K562 (cell line): ENCODE measurements around the gene FOXN3. TPM values are rescaled to one million over a fixed set of nuclear protein-coding genes. Genes with fewer than 3 reads are reported as not detected.

ENCODE experiments used
- ATAC-seq: fragments of 200-7000 bp; cut with Tn5 transposase; 3 replicates; pipeline ENCODE4 v1.9.1; 2020; ENCODE audit warnings: moderate library complexity
- BruUV-seq: library from RNA; stranded (reverse); fragments of 400-500 nt; replicated peaks from 2 replicates; lab custom pipeline; 2021; lab: Mats Ljungman, UMichigan
- CTCF ChIA-PET: fragments of 300-600 bp; formaldehyde crosslinking; extraction: SDS; loops from one replicate; lab custom pipeline; 2021; ENCODE audit warnings: low intra/inter-chr PET ratio; lab: Yijun Ruan, JAX
- POLR2A ChIA-PET: fragments of 300-600, 350-650 bp; sonication (Branson Sonifier 250); formaldehyde crosslinking; extraction: SDS; loops from one replicate; lab custom pipeline; 2021; ENCODE audit warnings: antibody characterized with exemption, inconsistent platforms; lab: Yijun Ruan, JAX
- DNase-seq, 4 experiments: peaks; one replicate each; pipeline versions ENCODE4 v3.0.0 to v3.0.0-alpha.2; 2011 to 2018; ENCODE audit warnings: low spot score in 3 of 4, mixed read lengths in 3 of 4; ENCODE audit errors: extremely low read depth in 1 of 4
- FAIRE-seq: peaks from 2 replicates; lab custom pipeline; 2011; peaks lifted over from hg19 to GRCh38; lab: Jason Lieb, UNC
- H2AFZ ChIP-seq: 2 replicates; pipeline ENCODE4 v1.6.0; 2011; ENCODE audit warnings: low read depth, low read length, control low read depth, inconsistent platforms
- H3K27ac ChIP-seq: fragments of 200-600 bp; 3 replicates; pipeline ENCODE4 v1.8.0; 2011; ENCODE audit warnings: low read depth, mild to moderate bottlenecking, control low read depth, inconsistent platforms, low read length, moderate library complexity, mixed read lengths; ENCODE audit errors: extremely low read depth
- H3K27me3 ChIP-seq, 2 experiments: fragments of 300-600 bp in 1 of 2; 2 replicates in 1 of 2; 3 replicates in 1 of 2; pipeline versions ENCODE4 v1.6.0 to v1.8.0; 2011; ENCODE audit warnings: inconsistent platforms in 2 of 2, low read length in 2 of 2, mild to moderate bottlenecking in 1 of 2, mixed read lengths in 1 of 2, moderate library complexity in 1 of 2; ENCODE audit not compliant: control insufficient read depth in 2 of 2, insufficient read depth in 2 of 2
- H3K36me3 ChIP-seq: fragments of 300-600 bp; 3 replicates; pipeline ENCODE4 v1.8.0; 2011; ENCODE audit warnings: mild to moderate bottlenecking, low read length, inconsistent platforms; ENCODE audit not compliant: control insufficient read depth, insufficient read depth
- H3K4me1 ChIP-seq, 2 experiments: fragments of 200-600 bp in 1 of 2; replicated peaks in 1 of 2; 2 replicates in 1 of 2; 3 replicates in 1 of 2; pipeline versions ENCODE4 v1.5.1 to v1.8.0; 2011; ENCODE audit warnings: inconsistent platforms in 2 of 2, low read length in 2 of 2, mild to moderate bottlenecking in 1 of 2, mixed read lengths in 1 of 2, moderate library complexity in 1 of 2; ENCODE audit not compliant: control insufficient read depth in 2 of 2, insufficient read depth in 2 of 2
- H3K4me2 ChIP-seq: 2 replicates; pipeline ENCODE4 v1.6.1; 2011; ENCODE audit warnings: low read length, control low read depth, inconsistent platforms, mixed read lengths; ENCODE audit not compliant: insufficient read depth
- H3K4me3 ChIP-seq: fragments of 200-600 bp; sonication (generic), shearing (Covaris generic); 2 replicates; pipeline ENCODE4 v1.5.1; 2016; ENCODE audit warnings: control low read depth, inconsistent platforms
- H3K79me2 ChIP-seq: fragments of 200-600 bp; 3 replicates; pipeline ENCODE4 v1.8.0; 2011; ENCODE audit warnings: low read length, inconsistent platforms; ENCODE audit not compliant: control insufficient read depth, insufficient read depth
- H3K9ac ChIP-seq, 2 experiments: 2 replicates each; pipeline versions ENCODE4 v1.6.0 to v1.6.1; 2011; ENCODE audit warnings: low read depth in 2 of 2, low read length in 2 of 2, control low read depth in 1 of 2, inconsistent platforms in 1 of 2, mild to moderate bottlenecking in 1 of 2, mixed read lengths in 1 of 2; ENCODE audit not compliant: insufficient read depth in 1 of 2
- H3K9me1 ChIP-seq: one replicate; pipeline ENCODE4 v1.6.0; 2011; ENCODE audit warnings: inconsistent platforms, mild to moderate bottlenecking, low read length, moderate library complexity; ENCODE audit not compliant: control insufficient read depth, insufficient read depth
- H3K9me3 ChIP-seq: replicated peaks from 2 replicates; pipeline ENCODE4 v1.5.1; 2011; ENCODE audit warnings: low read depth, low read length, inconsistent platforms; ENCODE audit not compliant: control insufficient read depth, insufficient read depth
- H4K20me1 ChIP-seq: replicated peaks from 2 replicates; pipeline ENCODE4 v1.6.1; 2011; ENCODE audit warnings: low read length, inconsistent platforms, mixed read lengths; ENCODE audit not compliant: control insufficient read depth, insufficient read depth
- BCOR ChIP-seq: fragments of 450-650 bp; IDR thresholded peaks from 2 replicates; pipeline ENCODE4 v1.6.1; 2016
- CHD4 ChIP-seq: fragments of 200-600 bp; sonication (generic); IDR thresholded peaks from 3 replicates; pipeline ENCODE4 v1.6.1; 2012; ENCODE audit warnings: low read depth, mild to moderate bottlenecking, mixed read lengths, low read length, inconsistent platforms; ENCODE audit not compliant: insufficient read depth, insufficient replicate concordance, poor library complexity, severe bottlenecking
- COPS2 ChIP-seq: fragments of 450-650 bp; conservative IDR thresholded peaks from 2 replicates; pipeline ENCODE4 v1.6.1; 2016; ENCODE audit warnings: mild to moderate bottlenecking, moderate library complexity
- HCFC1 ChIP-seq: IDR thresholded peaks from 2 replicates; pipeline ENCODE4 v1.6.1; 2012; ENCODE audit warnings: low read depth, low read length, improper control_type of control experiment
- HDAC6 ChIP-seq: IDR thresholded peaks from 2 replicates; pipeline ENCODE4 v1.6.1; 2012; ENCODE audit warnings: low read depth, mild to moderate bottlenecking, control low read depth, inconsistent platforms, low read length, moderate library complexity
- IRF2 ChIP-seq: sonication (generic); formaldehyde crosslinking; IDR thresholded peaks from 2 replicates; pipeline ENCODE4 v1.8.1; 2022; ENCODE audit warnings: mild to moderate bottlenecking, missing genetic modification reagents
- KAT2B ChIP-seq: IDR thresholded peaks from one replicate; pipeline ENCODE4 v1.6.1; 2012; ENCODE audit warnings: low read depth, mild to moderate bottlenecking, control low read depth, inconsistent platforms, low read length, moderate library complexity
- MITF ChIP-seq: IDR thresholded peaks from 2 replicates; pipeline ENCODE4 v1.6.1; 2014; ENCODE audit warnings: antibody characterized with exemption
- POLR3A ChIP-seq: IDR thresholded peaks from 2 replicates; pipeline ENCODE4 v1.6.1; 2011; ENCODE audit warnings: borderline replicate concordance, mild to moderate bottlenecking, moderate library complexity; ENCODE audit not compliant: insufficient read length, insufficient read depth; ENCODE audit errors: extremely low read depth
- RBM39 ChIP-seq: fragments of 200-400 bp; formaldehyde crosslinking; optimal IDR thresholded peaks from 2 replicates; pipeline ENCODE3; 2018; ENCODE audit warnings: low read depth, low read length
- RHOXF2B ChIP-seq: fragments of 250-450 bp; sonication (Bioruptor Pico); conservative IDR thresholded peaks from 2 replicates; pipeline ENCODE4 v1.5.1; 2021
- SLC30A9 ChIP-seq: fragments of 250-450 bp; sonication (Bioruptor Pico); IDR thresholded peaks from 2 replicates; pipeline ENCODE4 v1.8.0; 2022; ENCODE audit warnings: mild to moderate bottlenecking, moderate library complexity
- TFE3 ChIP-seq: fragments of 450-650 bp; formaldehyde crosslinking; IDR thresholded peaks from 2 replicates; pipeline ENCODE4 v1.4.0; 2020; ENCODE audit warnings: mild to moderate bottlenecking, mixed read lengths
- ZNF184 ChIP-seq: sonication (generic); formaldehyde crosslinking; IDR thresholded peaks from 2 replicates; pipeline ENCODE4 v1.5.0; 2020; ENCODE audit warnings: missing genetic modification reagents
- ZNF224 ChIP-seq: sonication (generic); formaldehyde crosslinking; IDR thresholded peaks from 2 replicates; pipeline ENCODE4 v1.8.0; 2022; ENCODE audit warnings: mild to moderate bottlenecking, missing genetic modification reagents
- ZNF274 ChIP-seq: IDR thresholded peaks from 2 replicates; pipeline ENCODE4 v1.6.1; 2011; ENCODE audit warnings: low read depth, mild to moderate bottlenecking, low read length, moderate library complexity, borderline replicate concordance
- WGBS: fragments of 100-300 bp; shearing (Covaris generic); methylation state at CpG from one replicate; pipeline ENCODE4 v1.1.6; 2016; ENCODE audit warnings: low coverage, mixed read lengths; ENCODE audit not compliant: insufficient coverage; ENCODE audit errors: missing lambda C conversion rate; 5-methylcytosine and 5-hydroxymethylcytosine counted together
- in situ Hi-C: fragments of 300-500 bp; cut with MboI; formaldehyde crosslinking; loops from 4 replicates; pipeline ENCODE4 v1.15.0; 2018; ENCODE audit warnings: inconsistent platforms, mixed read lengths
- intact Hi-C: fragments of 100-400 bp; cut with micrococcal nuclease; formaldehyde crosslinking; loops from 2 replicates; pipeline ENCODE4 v1.14.2; 2022
- polyA plus RNA-seq, 8 experiments: library from polyadenylated mRNA; depleted of rRNA in 4 of 8; stranded (reverse) in 5 of 8; unstranded in 3 of 8; fragments of >200 nt; fragmentation: Nextera tagmentation in 2 of 8; fragmentation: Illumina TruSeq in 1 of 8; extraction: Ambion mirVana in 2 of 8; extraction: Trizol in 1 of 8; gene quantifications; 2 replicates each; pipeline versions ENCODE4 v1.2.1 to v1.2.3, GENCODE V29; 2011 to 2014; ENCODE audit warnings: inconsistent platforms in 1 of 8, missing spikeins in 1 of 8
- total RNA-seq, 7 experiments: library from RNA; depleted of rRNA in 6 of 7; stranded (reverse); fragments of >200 nt in 6 of 7; fragmentation: Illumina TruSeq in 2 of 7; extraction: Trizol in 2 of 7; gene quantifications; 2 replicates each; pipeline versions ENCODE4 v1.2.1 to v1.2.3, GENCODE V29; 2011 to 2021; ENCODE audit warnings: low replicate concordance in 1 of 7
- TF ChIP-seq, protein P1 (sequence below): fragments of 450-650 bp; conservative IDR thresholded peaks from 2 replicates; pipeline ENCODE4 v1.6.1; 2016; ENCODE audit warnings: missing genetic modification characterization, low read depth, mild to moderate bottlenecking, control low read depth, missing compliant biosample characterization

The FOXN3 gene
- total and polyA plus RNA-seq, 9 of the 15 experiments (the other 6 are each of a cell fraction or from before 2014, with no cell fraction given) = 0.07 to 1.3 (median 0.40) TPM

DNA sequence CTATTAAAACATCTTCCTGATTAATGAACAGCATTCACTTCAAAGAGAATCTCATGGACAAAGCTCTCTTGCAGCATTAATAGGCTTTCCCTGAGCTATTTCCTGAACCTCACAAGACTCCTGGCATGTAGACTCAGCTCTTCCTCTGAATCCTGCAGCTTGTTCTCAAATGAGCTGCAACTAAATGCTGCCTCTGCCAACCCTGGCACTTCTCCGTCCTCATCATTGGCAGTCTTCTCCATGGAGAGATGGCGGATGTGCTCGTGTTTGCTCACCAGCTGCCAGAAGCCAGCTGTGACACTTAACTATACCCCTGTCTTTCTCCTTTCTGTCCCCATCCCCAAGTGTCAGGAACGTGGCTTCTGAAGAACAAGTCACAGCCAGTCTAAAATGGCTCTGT lies 232.1 kb downstream of the FOXN3 start:
- POLR2A ChIA-PET = no interaction called here
- Histone ChIP-seq H3K27me3 (peaks cover 0 to 25% of the 10 kb centered on the region in 2 experiments; a peak in 3 of 5 replicates), H3K9me3 (no peaks in the 10 kb centered on the region), H3K27ac (no peak overlapping the region), H3K9me1 (no peaks in the 10 kb centered on the region), H3K4me3 (no peak overlapping the region), H3K4me2 (no peak overlapping the region), H4K20me1 (no peaks in the 10 kb centered on the region), H2AFZ (no peak overlapping the region), H3K9ac (no peak overlapping the region), H3K36me3 (no peaks in the 10 kb centered on the region), H3K4me1 (peaks cover 0 to 3% of the 10 kb centered on the region in 2 experiments; a peak in 3 of 5 replicates), H3K79me2 (no peaks in the 10 kb centered on the region)
- CTCF ChIA-PET = no interaction called here
- intact Hi-C loops (no loop called here), in situ Hi-C loops (no loop called here)
- ATAC-seq = no peak
- no peak for FAIRE-seq
- WGBS = 15% methylated on average over 4 of the region's 4 CpGs
- BruUV-seq = no TSS peak
- no peak for DNase-seq
- TF ChIP-seq ZNF274 (no peak), BCOR (no peak), COPS2 (no peak), IRF2 (CRISPR knock-in tag) (no peak), RBM39 (no peak), RHOXF2B (no peak), SLC30A9 (CRISPR knock-in tag) (no peak), MITF (no peak), ZNF224 (CRISPR knock-in tag) (no peak), HCFC1 (no peak), KAT2B (no peak), CHD4 (no peak), POLR3A (no peak), TFE3 (CRISPR knock-in tag) (no peak), HDAC6 (no peak), ZNF184 (CRISPR knock-in tag) (no peak)
- TF ChIP-seq, protein P1, sequence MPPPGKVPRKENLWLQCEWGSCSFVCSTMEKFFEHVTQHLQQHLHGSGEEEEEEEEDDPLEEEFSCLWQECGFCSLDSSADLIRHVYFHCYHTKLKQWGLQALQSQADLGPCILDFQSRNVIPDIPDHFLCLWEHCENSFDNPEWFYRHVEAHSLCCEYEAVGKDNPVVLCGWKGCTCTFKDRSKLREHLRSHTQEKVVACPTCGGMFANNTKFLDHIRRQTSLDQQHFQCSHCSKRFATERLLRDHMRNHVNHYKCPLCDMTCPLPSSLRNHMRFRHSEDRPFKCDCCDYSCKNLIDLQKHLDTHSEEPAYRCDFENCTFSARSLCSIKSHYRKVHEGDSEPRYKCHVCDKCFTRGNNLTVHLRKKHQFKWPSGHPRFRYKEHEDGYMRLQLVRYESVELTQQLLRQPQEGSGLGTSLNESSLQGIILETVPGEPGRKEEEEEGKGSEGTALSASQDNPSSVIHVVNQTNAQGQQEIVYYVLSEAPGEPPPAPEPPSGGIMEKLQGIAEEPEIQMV (tag) = no peak
- TF ChIP-seq, all 486 proteins: peak for 0
